GM18867 (cell line): Measurements from ENCODE around the gene COX6A1.
"Not testable (repeated sequence)": the region's sequence is repeated elsewhere in the genome, so short reads cannot be mapped to it uniquely, and the experiment has no call there.

Experiments
- ATAC-seq: cut with Tn5 transposase; IDR thresholded peaks from one replicate; pipeline ENCODE4 v1.9.1; 2021; ENCODE audit warnings: mild to moderate bottlenecking, moderate library complexity; ENCODE audit not compliant: unreplicated experiment

Gene COX6A1

GRCh38 chr12:120425797-120426196, 12.1 kb upstream of the COX6A1 start:
- ATAC-seq, result no peak

DNA sequence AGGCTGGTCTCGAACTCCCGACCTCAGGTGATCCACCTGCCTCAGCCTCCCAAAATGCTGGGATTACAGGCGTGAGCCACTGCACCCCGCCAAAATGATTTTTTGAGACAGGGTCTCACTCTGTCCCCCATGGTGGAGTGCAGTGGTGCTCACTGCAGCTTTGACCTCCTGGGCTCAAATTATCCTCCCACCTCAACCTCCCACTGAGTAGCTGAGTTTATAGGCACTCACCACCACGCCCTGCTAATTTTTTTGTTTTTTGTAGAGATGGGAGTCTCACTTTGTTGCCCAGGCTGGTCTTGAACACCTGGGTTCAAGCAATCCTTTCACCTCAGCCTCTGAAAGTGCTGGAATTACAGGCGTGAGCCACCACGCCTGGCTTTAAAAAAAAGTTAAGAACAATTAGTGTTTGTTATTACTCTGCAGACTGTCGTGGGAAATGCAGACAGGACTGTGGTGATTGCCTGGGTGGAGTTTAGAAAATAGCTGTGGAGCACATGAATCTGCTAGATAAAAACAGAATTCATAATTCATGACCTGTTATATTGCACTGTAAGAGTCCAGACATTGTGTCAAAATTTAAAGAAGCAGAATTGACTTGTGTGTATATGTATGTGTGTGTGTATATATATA, 9.2 kb upstream of the COX6A1 start:
- no peak for ATAC-seq

GRCh38 chr12:120429368-120429767, 8.5 kb upstream of the COX6A1 start:
- no peak for ATAC-seq

DNA sequence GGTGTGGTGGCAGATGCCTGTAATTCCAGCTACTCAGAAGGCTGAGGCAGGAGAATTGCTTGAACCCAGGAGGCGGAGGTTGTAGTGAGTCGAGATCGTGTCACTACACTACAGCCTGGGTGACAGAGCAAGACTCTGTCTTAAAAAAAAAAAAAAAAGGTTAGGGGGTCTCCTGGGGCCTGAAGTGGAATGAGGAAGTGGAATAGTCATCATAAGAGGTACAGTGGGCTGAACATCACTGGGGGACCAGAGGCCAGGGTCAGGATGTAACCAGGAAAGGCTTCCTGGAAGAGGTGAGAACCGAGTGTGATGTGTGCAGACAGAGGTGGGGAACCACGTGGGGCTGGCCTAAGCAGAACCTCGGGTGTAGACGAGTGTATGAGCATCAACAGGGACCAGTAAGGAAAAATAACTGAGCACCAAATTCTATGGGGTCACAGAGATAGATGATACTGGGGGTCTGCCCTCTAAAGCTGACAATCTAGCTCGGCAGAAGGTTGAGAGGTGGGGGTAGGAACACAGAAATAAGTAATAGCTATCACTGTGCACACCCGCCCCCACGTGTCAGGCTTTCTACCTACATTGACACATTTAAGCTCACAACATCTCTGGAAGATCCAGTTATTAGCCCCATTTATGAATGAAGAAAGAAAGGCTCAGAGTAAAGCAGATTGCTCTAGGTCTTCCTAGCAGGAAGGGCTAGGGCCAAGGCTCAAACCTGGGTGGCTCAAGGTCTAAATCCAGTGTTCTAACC, 5.0 kb upstream of the COX6A1 start:
- ATAC-seq, result no peak

- ATAC-seq, result no peak
Observed at GRCh38 chr12:120438495-120439198, 734 bp downstream of the COX6A1 start.

GRCh38 chr12:120439646-120440247, 1.8 kb downstream of the COX6A1 start:
- ATAC-seq, result no peak

DNA sequence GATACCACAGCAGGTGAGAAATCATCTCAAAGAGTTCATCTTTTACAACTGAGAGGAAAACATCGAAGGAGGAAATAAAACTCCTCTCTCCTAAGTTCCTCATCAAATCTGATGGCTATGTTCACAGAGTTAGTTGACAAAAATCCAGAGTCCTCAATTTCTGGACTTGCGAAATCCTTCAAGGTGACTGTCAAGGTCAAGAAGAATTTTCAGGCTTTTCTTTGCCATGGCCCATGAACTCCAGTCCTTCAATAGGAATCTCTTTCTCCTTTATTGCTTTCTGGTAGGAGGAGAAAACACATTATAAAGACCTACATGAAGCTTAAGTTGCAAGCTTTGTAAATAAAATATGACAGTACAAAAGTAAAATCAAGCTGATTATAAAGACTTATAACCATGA, 6.8 kb downstream of the COX6A1 start:
- ATAC-seq, result no peak

DNA sequence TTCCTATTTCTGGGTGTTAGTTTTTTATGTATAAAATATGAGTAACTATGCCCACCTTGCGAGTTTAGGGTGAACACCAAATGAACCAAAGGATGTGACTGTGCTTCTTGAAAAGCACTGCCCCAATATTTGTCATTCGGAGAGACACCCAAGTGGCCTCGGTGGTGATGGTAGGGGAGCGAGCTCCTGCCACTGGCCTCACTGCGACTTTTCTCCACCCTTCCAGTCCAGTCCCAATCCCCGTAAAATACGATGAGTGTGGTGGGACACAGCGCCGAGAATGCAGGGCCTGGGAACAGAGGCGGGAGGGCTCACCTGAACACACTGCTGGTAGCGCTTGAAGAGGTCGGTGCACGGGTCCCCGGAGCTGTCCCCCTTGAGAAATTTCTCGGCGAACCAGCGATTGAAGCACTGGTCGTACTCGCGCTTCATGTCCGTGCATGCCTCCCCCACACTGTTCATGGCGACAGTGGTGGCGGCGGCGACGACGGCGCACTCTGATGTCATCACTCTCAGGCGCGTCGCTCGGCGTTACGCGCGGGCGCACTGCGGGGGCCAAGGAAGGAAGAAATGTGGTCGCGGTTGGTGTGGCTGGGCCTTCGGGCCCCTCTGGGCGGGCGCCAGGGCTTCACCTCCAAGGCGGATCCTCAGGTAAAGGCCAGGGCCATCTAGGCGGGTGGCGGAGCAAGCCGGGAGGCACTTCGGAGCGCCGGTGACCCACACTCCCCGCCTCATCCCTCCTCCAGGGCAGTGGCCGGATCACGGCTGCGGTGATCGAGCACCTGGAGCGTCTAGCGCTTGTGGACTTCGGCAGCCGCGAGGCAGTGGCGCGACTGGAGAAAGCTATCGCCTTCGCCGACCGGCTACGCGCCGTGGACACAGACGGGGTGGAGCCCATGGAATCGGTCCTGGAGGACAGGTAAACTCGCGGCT, 8.3 kb downstream of the COX6A1 start, which contains the start of the genes GATC and TRIAP1:
GATC (plus strand) TSS at position 534 of the 933 bp plus-strand sequence; CDS start at position 571, 37 bp downstream.
TRIAP1 (minus strand) TSS at position 474 of the 933 bp plus-strand sequence; CDS start at position 462, 12 bp downstream.
- peak; percentile 90 for ATAC-seq

DNA sequence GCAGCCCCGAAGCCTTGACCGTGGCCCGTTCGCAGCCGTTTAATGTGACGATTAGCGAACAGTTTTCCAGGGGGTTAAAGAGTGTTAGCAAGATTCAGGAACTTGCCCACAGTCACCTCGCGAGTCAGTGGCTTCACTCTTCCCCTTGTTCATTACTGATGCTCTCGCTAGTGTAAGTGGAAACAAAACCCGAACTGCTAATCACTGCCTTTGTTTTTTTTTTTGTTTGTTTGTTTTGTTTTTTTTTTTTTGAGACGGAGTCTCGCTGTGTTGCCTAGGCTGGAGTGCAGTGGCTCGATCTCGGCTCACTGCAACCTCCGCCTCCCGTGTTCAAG, 8.9 kb downstream of the COX6A1 start:
- ATAC-seq, result not testable (repeated sequence)

GRCh38 chr12:120447992-120448391, 10.1 kb downstream of the COX6A1 start:
- ATAC-seq, result no peak

GRCh38 chr12:120452524-120452923, 14.6 kb downstream of the COX6A1 start:
- ATAC-seq, result not testable (repeated sequence)

- no peak for ATAC-seq
Observed at GRCh38 chr12:120453060-120453750, 15.3 kb downstream of the COX6A1 start.

GRCh38 chr12:120453977-120454376, 16.1 kb downstream of the COX6A1 start:
- ATAC-seq, result no peak

GRCh38 chr12:120455302-120455701, 17.4 kb downstream of the COX6A1 start:
- ATAC-seq, result no peak

DNA sequence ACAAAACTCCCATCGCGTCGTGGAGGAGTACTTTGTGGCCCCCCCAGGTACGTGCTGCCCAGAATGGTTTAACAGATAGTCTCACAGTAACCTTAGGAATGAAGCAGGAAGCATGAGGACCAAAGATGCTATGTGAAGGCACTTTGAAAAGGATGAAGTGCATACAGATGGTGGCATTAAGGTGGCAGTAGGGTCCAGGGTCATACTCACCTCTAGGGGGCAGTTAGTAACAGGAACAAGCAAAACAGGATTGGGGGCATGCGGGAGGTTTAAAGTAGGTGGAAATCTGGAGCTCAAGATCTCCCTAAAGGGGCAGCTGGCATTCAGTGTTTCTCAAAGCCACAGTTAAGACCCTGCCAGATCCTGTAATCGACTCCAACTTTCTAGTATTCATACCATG, 19.2 kb downstream of the COX6A1 start:
- no peak for ATAC-seq

DNA sequence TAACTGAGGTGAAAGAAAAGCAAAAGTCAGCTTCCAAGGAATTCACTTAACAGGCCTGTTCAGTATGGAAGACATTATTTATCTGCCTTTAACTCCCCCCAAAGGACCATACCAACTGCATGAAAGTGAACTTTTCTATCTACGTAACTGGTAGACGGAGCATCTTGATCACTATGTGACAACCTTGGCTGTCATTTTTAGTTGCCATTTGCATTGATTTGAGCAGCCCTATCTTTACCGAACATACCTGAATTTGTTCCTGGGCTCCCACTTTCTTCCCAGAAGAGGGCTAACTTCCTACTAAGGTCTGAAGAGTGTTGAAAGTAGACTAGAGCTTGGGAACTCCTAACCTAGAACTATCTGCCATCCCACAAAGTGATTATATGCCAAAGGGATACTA, 22.2 kb downstream of the COX6A1 start:
- ATAC-seq, result no peak

GRCh38 chr12:120462099-120462640, 24.3 kb downstream of the COX6A1 start:
- ATAC-seq, result no peak

DNA sequence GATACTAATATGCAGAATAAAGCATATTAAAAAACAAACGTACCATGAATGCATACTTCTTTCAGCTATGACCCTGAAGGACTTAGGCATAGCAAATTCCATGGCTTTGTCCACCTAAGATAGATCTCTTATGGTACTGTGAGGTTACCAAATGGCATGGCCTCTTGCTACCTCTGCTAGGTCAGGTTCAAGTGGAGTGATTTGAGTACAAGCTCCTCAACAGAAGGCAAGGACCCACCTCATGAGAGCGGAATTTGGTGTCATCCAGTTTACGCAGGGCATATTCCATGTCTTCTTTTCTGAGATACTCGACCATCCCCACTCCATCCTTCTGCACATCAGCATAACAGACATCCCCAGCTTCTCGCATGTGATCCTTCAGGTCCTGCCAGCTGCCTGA, 25.8 kb downstream of the COX6A1 start:
- ATAC-seq, result no peak

- ATAC-seq, result no peak
Observed at GRCh38 chr12:120465756-120466155, 27.8 kb downstream of the COX6A1 start.
